ENCODE measurements around the gene HTR4.
"Not testable (repeated sequence)": the region's sequence is repeated elsewhere in the genome, so short reads cannot be mapped to it uniquely, and the experiment has no call there.

The HTR4 gene

DNA sequence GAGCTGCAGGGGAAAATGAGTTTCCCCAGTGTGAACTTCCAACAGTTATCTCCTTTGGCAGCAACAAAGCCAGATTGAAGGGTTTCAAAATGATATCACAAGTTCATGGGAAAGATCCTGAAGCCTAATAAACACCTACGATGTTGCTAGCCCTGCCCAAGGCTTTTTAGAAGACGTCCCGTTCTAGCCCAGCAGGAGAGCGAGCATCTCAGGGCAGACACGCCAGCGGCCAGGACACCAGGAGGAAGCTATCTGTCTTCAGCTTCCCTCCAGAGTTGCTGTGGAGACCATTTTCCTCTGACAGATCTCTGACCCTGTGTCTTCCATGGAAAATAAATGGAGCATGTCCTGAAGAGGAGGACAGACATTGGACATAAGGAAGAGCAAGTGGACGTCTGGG, 172.1 kb downstream of the HTR4 start:
- no peak for DNase-seq (ENCODE audit: low read depth in 2 of 2)

GRCh38 chr5:148477429-148477828, 176.9 kb downstream of the HTR4 start:
- no peak for DNase-seq (ENCODE audit: low read depth in 2 of 2)

- DNase-seq (ENCODE audit: low read depth in 2 of 2), result no peak
Observed at GRCh38 chr5:148476302-148476701, 178.0 kb downstream of the HTR4 start.

DNA sequence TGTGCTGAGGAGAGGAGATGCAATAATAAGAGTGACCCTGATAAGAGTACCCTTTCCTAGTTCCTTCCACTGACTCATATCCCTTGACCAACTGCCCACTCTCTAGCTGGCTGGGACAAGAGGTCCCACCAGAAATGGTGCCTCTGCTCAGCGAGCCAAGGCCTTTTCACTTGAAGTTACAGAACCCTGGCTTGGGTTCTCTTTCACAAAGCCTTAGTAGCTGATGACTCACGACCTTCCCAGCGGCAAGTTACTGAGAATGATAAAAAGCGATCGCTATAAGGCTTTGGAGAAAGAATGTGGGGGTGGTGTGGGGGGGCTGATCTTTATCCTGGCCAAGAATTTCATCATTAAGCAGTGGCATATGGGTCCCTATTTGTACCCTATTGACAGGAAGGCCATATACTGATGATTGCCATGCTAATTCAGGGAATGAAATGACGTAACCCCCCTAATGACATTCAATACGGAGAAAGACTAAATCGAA, 180.3 kb downstream of the HTR4 start:
- DNase-seq (ENCODE audit: low read depth in 2 of 2), result no peak

- DNase-seq (ENCODE audit: low read depth in 2 of 2), result no peak
Observed at GRCh38 chr5:148471379-148471778, 182.9 kb downstream of the HTR4 start.

DNA sequence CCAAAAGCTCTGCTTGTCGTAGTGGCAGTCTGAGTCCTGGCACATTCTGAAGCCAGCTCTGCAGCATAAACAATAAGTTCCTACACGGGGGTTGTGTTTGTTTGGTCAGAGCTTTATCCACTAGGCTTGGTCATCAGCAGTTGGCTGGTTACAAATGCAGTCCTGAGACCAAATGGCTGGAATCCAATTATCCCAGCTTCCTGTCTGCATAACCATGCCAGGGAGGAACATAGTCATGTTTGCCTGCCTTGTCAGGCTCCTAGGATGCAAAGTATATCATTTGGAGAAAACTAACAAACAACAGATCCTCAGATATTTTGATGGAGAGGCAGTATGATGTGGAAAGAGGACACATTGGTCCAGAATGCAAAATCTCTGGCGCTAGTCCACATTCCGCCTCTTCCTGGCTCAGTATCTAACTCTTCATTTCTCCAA, 184.8 kb downstream of the HTR4 start:
- DNase-seq (ENCODE audit: low read depth in 2 of 2), result no peak

DNA sequence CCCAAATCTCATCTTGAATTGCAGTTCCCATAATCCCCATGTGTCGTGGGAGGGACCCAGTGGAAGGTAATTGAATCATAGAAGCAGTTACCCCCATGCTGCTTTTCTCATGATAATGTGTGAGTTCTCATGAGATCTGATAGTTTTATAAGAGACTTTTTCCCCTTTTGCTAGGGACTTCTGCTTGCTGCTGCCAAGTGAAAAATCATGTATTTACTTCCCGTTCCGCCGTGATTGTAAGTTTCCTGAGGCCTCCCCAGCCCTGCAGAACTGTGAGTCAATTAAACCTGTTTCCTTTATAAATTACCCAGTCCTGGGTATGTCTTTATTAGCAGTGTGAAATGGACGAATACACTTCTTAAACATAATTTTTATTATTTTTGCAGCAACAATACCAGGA, 185.6 kb downstream of the HTR4 start:
- not testable (repeated sequence) for DNase-seq (ENCODE audit: low read depth in 2 of 2)

DNA sequence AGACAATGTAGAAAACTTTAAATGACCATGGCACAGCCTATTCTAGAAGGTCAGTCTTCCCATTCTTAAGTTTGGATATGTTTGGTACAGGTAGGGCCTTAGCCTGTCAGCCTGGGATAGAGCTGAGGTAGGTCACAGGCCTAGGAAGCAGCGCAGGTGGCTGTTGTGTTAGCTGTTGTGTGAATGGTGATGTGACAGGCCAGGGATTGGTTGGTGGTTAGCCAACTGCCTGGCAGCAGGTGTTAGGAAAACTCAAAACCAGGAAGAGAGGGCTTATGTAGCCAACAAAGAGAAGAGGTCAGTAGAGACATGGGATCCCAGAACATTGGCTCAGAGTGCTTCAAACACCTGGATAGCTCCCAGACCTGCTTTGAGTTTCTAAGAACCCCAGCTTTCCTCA, 186.4 kb downstream of the HTR4 start:
- no peak for DNase-seq (ENCODE audit: low read depth in 2 of 2)

DNA sequence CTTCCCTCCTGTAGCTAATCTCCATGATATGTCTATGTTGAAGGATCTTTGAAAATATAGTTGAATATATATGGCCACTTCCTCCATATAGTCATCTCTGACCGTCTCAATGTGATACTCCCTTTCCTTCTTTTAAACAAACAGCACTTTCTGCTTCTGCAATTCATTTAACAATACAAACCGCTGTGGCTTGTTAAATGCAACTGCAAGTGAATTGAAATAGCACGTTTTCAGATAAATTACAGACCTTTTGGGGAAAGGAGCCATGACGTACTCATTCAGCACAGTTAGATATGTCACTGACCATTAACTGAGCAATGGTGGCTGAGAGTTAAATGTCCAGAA, 188.1 kb downstream of the HTR4 start:
- no peak for DNase-seq (ENCODE audit: low read depth in 2 of 2)

DNA sequence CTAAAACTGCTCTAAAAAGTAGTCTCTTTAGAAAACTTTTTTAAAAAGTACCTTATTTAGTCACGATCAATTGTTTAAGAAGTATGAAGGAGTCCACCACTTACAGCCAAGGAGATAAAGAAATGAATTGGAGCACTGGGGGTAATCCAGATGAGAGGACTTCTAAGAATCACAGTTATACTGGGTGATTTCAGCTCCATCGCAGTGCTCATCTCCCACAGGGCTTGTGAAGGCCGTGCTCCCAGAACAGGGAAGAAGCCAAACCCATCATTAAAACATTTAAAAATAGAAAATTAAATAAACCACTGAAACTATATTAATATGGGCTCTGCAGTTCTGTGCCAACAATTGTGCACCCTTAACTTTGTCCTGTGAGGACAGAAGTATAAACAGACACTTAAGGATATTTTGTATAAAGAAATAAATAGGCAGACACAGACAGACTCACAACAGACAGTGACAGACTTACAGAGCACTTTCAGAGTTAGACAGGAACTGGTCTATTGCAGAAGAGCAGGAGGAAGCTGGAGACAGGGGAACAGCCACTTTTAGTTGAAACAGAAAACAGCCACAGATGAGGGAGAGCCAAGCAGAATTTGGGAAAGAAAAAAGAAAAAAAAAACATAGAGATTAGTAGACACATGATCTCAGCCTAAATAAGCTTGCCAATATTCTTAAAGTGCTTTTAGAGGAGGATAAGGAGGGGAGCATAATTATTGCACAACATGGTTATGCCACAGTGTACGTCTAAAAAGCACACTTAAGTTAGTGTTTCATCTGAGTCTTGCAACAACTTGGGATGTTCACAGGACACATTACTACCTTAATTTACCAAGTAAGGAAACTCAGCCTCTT, 188.7 kb downstream of the HTR4 start:
- DNase-seq (ENCODE audit: low read depth in 2 of 2), result no peak

DNA sequence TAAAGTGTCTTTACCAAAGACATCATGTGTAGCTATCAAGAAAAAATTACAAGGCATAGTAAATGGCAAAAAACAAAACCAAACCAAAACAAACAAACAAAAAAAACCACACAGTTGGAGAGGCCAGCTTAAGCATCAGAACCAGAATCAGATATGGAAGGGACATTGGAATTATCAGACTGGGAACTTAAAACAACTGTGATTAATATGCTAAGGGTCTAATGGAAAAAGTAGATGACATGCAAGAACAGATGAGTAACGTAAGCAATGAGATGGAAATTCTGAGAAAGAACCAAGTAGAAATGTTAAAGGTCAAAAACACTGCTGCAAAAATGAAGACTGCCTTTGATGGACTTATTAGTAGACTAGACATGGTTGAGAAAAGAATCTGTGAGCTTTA, 194.7 kb downstream of the HTR4 start:
- no peak for DNase-seq (ENCODE audit: low read depth in 2 of 2)

DNA sequence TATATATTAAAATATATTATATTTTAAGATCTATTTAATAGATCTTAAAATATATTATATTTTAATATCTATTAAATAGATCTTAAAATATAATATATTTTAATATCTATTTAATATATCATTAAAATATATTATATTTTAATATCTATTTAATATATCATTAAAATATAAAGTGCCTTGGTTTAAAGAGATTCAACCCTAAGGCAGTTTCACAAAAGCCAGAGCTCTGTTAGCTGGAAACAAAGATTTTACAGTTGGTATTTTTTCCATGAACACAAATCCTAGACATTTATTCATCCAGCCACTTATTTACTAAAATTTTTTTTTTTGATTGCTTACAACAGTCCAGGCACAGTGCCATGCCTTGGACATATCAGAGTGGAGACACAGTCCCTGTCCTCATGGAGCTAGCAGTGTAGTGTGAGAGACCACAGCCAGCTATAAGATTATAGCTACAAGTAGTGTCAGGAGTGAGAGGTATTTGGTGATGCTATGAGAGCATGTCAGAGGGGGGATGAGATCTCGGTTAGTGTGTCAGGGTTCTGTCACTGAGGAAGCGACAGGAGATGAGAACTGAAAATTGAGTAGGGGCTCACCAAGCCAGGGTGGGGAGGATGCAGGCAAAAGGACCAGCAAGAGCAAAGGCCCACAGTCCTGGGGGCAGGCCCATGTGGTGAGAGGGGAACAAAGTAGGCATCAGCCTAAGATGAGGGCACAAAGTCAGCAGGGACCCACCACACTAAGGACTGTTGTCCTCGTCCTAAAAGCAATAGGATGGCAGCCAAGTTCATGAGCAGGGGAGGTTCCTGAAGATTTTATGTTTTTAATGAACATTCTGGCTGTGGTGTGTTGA, 196.1 kb downstream of the HTR4 start:
- DNase-seq (ENCODE audit: low read depth in 2 of 2), result no peak

GRCh38 chr5:148457183-148457620, 197.1 kb downstream of the HTR4 start:
- DNase-seq (ENCODE audit: low read depth in 2 of 2), result peak in 1 of 2 donors; percentile 6

GRCh38 chr5:148455185-148455584, 199.1 kb downstream of the HTR4 start:
- no peak for DNase-seq (ENCODE audit: low read depth in 2 of 2)

- no peak for DNase-seq (ENCODE audit: low read depth in 2 of 2)
Observed at GRCh38 chr5:148454576-148454975, 199.8 kb downstream of the HTR4 start.

DNA sequence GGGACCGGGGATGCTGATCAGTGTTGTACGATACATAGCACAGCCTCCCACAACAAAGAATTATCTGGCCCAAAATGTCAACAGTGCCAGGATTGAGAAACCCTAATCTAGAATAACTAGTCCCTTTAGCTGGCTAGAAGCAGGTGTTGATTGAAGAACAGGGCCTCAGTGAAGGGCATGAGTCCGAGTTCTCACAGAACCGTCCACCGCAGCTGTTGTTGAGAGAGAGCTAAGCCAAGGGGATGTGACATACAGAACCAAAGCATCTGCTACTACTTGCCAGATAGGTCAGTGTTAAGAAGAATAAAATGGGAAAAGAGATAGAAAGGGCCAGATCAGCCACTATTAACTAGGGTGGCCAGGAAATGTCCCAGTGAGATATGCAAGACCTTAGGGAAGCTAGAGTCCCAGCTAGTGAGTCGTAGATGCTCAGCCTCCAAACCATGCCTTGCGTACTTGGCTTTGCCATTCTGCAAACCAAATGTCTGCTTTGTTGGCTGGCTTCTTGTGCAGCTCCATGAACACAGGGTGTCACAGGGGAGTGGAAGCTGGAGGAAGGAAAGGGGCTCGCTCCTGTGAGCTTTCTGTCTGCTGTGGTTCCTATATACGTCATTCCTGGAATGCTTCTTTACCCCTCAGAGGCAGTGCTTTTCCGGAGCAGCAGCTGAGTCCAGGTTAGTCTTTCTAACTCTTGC, 201.7 kb downstream of the HTR4 start:
- no peak for DNase-seq (ENCODE audit: low read depth in 2 of 2)

DNA sequence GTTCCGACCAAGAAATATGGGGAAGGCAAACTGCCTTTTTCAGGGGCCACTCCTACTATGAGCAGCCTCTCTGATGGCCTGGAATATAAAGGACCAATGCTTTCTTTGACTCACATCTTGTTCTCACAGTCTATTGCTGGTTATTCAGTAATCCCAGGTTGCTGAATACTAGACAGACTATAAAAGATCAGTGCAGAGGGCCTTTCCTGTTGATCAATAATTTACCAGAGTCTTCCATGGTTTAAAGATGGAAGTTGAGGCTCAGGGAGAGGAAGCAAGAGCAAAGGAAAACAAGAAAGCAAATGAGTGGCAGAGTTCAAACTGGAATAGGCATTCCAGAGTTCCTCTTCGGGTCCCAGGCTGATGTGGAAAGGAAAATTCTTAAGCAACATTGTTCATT, 207.7 kb downstream of the HTR4 start:
- no peak for DNase-seq (ENCODE audit: low read depth in 2 of 2)

DNA sequence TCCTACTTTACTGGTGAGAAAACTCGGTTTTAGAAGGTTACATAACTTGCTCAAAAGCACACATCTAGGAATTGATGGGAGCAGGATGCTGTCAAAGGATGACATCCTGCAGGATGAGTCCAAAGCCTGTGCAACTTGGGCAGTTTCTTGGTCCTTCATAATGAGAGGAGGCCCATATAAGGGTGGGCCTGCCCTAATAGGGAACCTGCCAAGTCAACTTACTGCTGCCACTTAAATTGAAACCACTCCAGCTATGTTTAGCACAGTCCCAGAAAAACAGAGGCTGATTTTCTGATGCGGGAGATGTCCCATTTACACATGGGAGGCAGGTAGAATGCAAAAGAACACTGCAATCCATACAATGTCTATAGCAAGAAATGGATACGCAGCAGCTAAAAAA, 208.7 kb downstream of the HTR4 start:
- no peak for DNase-seq (ENCODE audit: low read depth in 2 of 2)

- peak; percentile 6 to 46 for DNase-seq (ENCODE audit: low read depth in 2 of 2)
Observed at GRCh38 chr5:148443998-148444397, 210.3 kb downstream of the HTR4 start.

DNA sequence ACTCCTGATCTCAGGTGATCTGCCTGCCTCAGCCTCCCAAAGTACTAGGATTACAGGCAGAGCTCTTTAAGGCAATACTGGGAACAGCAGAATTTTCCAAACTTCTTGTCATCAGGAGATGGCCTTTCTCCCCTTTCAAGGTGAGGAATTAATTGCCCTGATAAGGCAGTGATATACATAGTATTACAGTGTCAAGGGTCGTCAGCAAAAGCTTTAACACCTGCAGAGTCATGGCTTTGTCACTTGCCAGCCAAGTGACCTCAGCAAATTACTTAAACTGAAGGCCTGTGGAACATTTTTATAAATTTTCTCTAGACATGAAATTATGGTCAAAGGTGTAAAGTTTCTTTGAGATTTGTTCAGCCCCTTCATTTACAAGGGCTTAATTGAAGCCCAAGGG, 211.1 kb downstream of the HTR4 start:
- DNase-seq (ENCODE audit: low read depth in 2 of 2), result no peak

- DNase-seq (ENCODE audit: low read depth in 2 of 2), result no peak
Observed at GRCh38 chr5:148438933-148439332, 215.4 kb downstream of the HTR4 start.

DNA sequence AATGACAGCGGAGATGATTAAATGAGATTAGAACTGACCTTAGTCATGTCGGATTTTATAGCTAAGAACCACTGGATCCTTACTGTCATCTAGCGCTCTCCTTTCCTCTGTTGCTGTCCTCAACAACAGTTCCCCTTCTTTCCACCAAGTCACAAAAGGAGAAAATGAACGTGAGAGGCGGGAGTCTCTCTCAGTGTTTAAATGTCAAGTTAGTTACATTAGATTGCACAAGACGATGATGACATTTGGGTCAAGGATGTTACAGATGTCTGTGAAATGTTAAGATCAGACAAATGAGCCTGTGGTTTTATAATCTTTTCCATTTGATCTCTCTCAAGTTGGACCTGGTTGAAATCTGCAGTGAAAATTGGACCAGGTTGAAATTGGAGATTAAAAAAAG, 217.1 kb downstream of the HTR4 start:
- DNase-seq (ENCODE audit: low read depth in 2 of 2), result no peak
